Body of pancreas (tissue), 4 donors: Measurements from ENCODE around the gene RPL13. TPM values are rescaled to one million over a fixed set of nuclear protein-coding genes. Genes with fewer than 3 reads are reported as not detected.

Source experiments
- ATAC-seq: fragments of 150-250 bp; one replicate; pipeline ENCODE4 v1.9.1; 2016
- DNase-seq, 4 donors: peaks; one replicate each; pipeline ENCODE4 v3.0.0-alpha.2; 2019
- H3K27ac ChIP-seq, 4 donors: fragments of 200-600 bp; sonication (generic); 1 replicate in 3 of 4; 2 replicates in 1 of 4; pipeline versions ENCODE4 v1.5.1 to v1.6.1; 2016 to 2019; ENCODE audit warnings: mild to moderate bottlenecking in 1 of 4, mixed read lengths in 1 of 4, moderate library complexity in 1 of 4
- H3K27me3 ChIP-seq, 2 donors: fragments of 200-600 bp; sonication (generic); one replicate each; pipeline ENCODE4 v1.6.0; 2016; ENCODE audit warnings: mild to moderate bottlenecking in 1 of 2
- H3K36me3 ChIP-seq, 2 donors: fragments of 200-600 bp; sonication (generic); replicated peaks in 1 of 2; 2 replicates each; pipeline ENCODE4 v1.5.1; 2016; ENCODE audit warnings: low read depth in 2 of 2; ENCODE audit not compliant: insufficient read depth in 1 of 2
- H3K4me1 ChIP-seq: fragments of 200-600 bp; sonication (generic); one replicate; pipeline ENCODE4 v1.6.0; 2016
- H3K4me3 ChIP-seq, 2 donors: fragments of 200-600 bp; sonication (generic); 1 replicate in 1 of 2; 2 replicates in 1 of 2; pipeline ENCODE4 v1.5.1; 2016 to 2019
- H3K9me3 ChIP-seq, 3 donors: fragments of 200-600 bp; sonication (generic); 1 replicate in 2 of 3; 2 replicates in 1 of 3; pipeline ENCODE4 v1.5.1; 2016
- CTCF ChIP-seq, 7 experiments: fragments of 450-650 bp in 4 of 7; fragments of 200-600 bp in 3 of 7; sonication (generic) in 3 of 7; IDR thresholded peaks; one replicate each; pipeline ENCODE4 v1.5.1; 2016 to 2019; ENCODE audit warnings: antibody characterized with exemption in 7 of 7
- POLR2A ChIP-seq, 3 donors: fragments of 450-650 bp; IDR thresholded peaks; one replicate each; pipeline ENCODE4 v1.6.1; 2016; ENCODE audit warnings: antibody characterized with exemption in 3 of 3, mild to moderate bottlenecking in 2 of 3
- WGBS, 2 donors: methylation state at CpG; one replicate each; pipeline ENCODE4 v1.1.5; 2017; 5-methylcytosine and 5-hydroxymethylcytosine counted together
- intact Hi-C: fragments of 100-400 bp; cut with DNase I; formaldehyde crosslinking; loops from one replicate; pipeline ENCODE4 v1.15.1; 2023
- total RNA-seq, 2 donors: library from RNA; depleted of rRNA; stranded (reverse); fragments of >200 nt; gene quantifications; one replicate each; pipeline ENCODE4 v1.1.0, GENCODE V29; 2016

Gene RPL13
- total RNA-seq, 2 donors from 2014 or later: 3,820 to 5,570 TPM

GRCh38 chr16:89544113-89544512 lies 16.4 kb upstream of the RPL13 start:
- 79 to 92% methylated on average over 5 to 11 of the region's 11 CpGs for WGBS, 2 donors

GRCh38 chr16:89544713-89545043 lies 15.8 kb upstream of the RPL13 start:
- Histone ChIP-seq H3K36me3 (no peaks in the 10 kb centered on the region), H3K27ac (no peak overlapping the region), H3K9me3 (no peaks in the 10 kb centered on the region), H3K4me3 (no peak overlapping the region), H3K27me3 (no peaks in the 10 kb centered on the region), H3K4me1 (no peaks in the 10 kb centered on the region)
- TF ChIP-seq CTCF (IDR thresholded peaks at IDR 0.05) (no peak), POLR2A (IDR thresholded peaks at IDR 0.05) (no peak)
- DNase-seq (no peak), ATAC-seq (no peak)
- intact Hi-C loops: no loop called here
- 88 to 93% methylated on average over 9 to 13 of the region's 13 CpGs for WGBS, 2 donors

More at GRCh38 chr16:89544113-89544512, 16.4 kb upstream of the RPL13 start:
- Histone ChIP-seq H3K9me3 (no peaks in the 10 kb centered on the region), H3K27ac (no peak overlapping the region), H3K4me1 (no peaks in the 10 kb centered on the region), H3K27me3 (no peaks in the 10 kb centered on the region), H3K36me3 (no peaks in the 10 kb centered on the region), H3K4me3 (no peak overlapping the region)
- TF ChIP-seq POLR2A (IDR thresholded peaks at IDR 0.05): no peak
- no peak for TF ChIP-seq CTCF (IDR thresholded peaks at IDR 0.05)
- intact Hi-C loops: no loop called here
- DNase-seq (no peak), ATAC-seq (no peak)

- TF ChIP-seq POLR2A (IDR thresholded peaks at IDR 0.05) (no peak), CTCF (IDR thresholded peaks at IDR 0.05) (no peak)
- H3K9me3 ChIP-seq: no peaks in the 10 kb centered on the region
- no peaks in the 10 kb centered on the region for H3K4me1 ChIP-seq
- no peaks in the 10 kb centered on the region for H3K27me3 ChIP-seq
- no peaks in the 10 kb centered on the region for H3K36me3 ChIP-seq
- ATAC-seq (no peak), DNase-seq (no peak)
- H3K4me3 ChIP-seq: no peak overlapping the region
- H3K27ac ChIP-seq: no peak overlapping the region
- WGBS, 2 donors: 88 to 92% methylated on average over 13 to 17 of the region's 17 CpGs
- intact Hi-C loops: no loop called here
Observed at GRCh38 chr16:89545044-89545830, 15.2 kb upstream of the RPL13 start.

GRCh38 chr16:89545831-89546574 lies 14.5 kb upstream of the RPL13 start:
- TF ChIP-seq CTCF (IDR thresholded peaks at IDR 0.05): no peak
- TF ChIP-seq POLR2A (IDR thresholded peaks at IDR 0.05): no peak
- Histone ChIP-seq H3K36me3 (peaks cover 0 to 2% of the 10 kb centered on the region in 2 donors), H3K27ac (no peak overlapping the region), H3K4me3 (no peak overlapping the region), H3K9me3 (no peaks in the 10 kb centered on the region), H3K27me3 (no peaks in the 10 kb centered on the region), H3K4me1 (no peaks in the 10 kb centered on the region)
- intact Hi-C loops: no loop called here
- DNase-seq (peak in 3 of 4 donors; percentile 50 to 68 (median 56)), ATAC-seq (no peak)
- 81 to 94% methylated on average over 25 to 26 of the region's 26 CpGs for whole genome bisulfite sequencing, 2 donors
